Measurements from ENCODE around the gene TADA2A. TPM values are rescaled to one million over a fixed set of nuclear protein-coding genes. Genes with fewer than 3 reads are reported as not detected.

Gene TADA2A
- total RNA-seq, 1 experiment from 2014 or later: 24.6 TPM

DNA sequence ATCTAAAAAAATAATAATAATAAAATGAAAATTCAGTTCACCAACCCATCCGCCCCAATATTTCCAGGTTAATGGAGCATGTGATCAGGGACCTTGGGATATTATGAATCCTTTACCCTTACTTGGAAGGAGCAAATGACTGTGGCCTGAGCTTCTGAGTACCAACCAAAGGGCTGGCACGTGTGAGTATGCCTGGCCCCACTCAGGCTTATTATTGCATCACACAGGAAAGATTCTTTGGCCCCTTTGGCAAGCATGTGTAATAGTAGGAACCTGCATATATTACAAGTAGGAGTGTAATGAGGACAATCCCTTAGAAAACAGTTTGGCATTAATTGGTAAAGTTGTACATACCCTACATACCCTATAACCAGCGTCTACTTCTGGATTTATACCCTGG is 38.1 kb upstream of the TADA2A start:
- no peaks in the 10 kb centered on the region for H3K9me2 ChIP-seq (ENCODE audit: insufficient read depth)
- TF ChIP-seq POLR2A (IDR thresholded peaks at IDR 0.05; ENCODE audit: borderline replicate concordance, extremely low read depth, insufficient read depth, insufficient read length): no peak
- TF ChIP-seq, protein P1, sequence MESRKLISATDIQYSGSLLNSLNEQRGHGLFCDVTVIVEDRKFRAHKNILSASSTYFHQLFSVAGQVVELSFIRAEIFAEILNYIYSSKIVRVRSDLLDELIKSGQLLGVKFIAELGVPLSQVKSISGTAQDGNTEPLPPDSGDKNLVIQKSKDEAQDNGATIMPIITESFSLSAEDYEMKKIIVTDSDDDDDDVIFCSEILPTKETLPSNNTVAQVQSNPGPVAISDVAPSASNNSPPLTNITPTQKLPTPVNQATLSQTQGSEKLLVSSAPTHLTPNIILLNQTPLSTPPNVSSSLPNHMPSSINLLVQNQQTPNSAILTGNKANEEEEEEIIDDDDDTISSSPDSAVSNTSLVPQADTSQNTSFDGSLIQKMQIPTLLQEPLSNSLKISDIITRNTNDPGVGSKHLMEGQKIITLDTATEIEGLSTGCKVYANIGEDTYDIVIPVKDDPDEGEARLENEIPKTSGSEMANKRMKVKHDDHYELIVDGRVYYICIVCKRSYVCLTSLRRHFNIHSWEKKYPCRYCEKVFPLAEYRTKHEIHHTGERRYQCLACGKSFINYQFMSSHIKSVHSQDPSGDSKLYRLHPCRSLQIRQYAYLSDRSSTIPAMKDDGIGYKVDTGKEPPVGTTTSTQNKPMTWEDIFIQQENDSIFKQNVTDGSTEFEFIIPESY (IDR thresholded peaks at IDR 0.05; ENCODE audit: extremely low read depth, insufficient replicate concordance, low read length): no peak
- no peak for TF ChIP-seq EGR1 (IDR thresholded peaks at IDR 0.05; ENCODE audit: low read depth)
- TF ChIP-seq ATF3 (IDR thresholded peaks at IDR 0.05): no peak
- TF ChIP-seq ZNF274 (IDR thresholded peaks at IDR 0.05; ENCODE audit: low read depth, low read length): no peak
- no peak for TF ChIP-seq CTCF (IDR thresholded peaks at IDR 0.05 in 2 of 3, conservative IDR thresholded peaks at IDR 0.05 in 1 of 3; ENCODE audit: borderline replicate concordance in 1 of 3, insufficient read depth in 1 of 3, low read depth in 2 of 3, low read length in 2 of 3)
- TF ChIP-seq, protein P2, sequence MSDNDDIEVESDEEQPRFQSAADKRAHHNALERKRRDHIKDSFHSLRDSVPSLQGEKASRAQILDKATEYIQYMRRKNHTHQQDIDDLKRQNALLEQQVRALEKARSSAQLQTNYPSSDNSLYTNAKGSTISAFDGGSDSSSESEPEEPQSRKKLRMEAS (IDR thresholded peaks at IDR 0.05): no peak; the same call in 1 of the 2 replicates
- no peak for TF ChIP-seq YY1 (IDR thresholded peaks at IDR 0.05; ENCODE audit: extremely low read depth, insufficient replicate concordance, low read depth, low read length)
- TF ChIP-seq ELF1 (IDR thresholded peaks at IDR 0.05; ENCODE audit: borderline replicate concordance, low read depth): no peak
- no peak for TF ChIP-seq SP1 (IDR thresholded peaks at IDR 0.05; ENCODE audit: low read depth)
- ChIA-PET POLR2A (interaction anchor here (1.9 kb wide), 1 partner anchor 10 kb away, joined by 7 read pairs; no protein-coding TSS in a partner anchor), RAD21 (ENCODE audit: low non-redundant PET in 1 of 2, low total read pairs in 2 of 2, uncharacterized antibody in 2 of 2, unreplicated experiment in 2 of 2) (no interaction called here), CTCF (no interaction called here)
- no peaks in the 10 kb centered on the region for H3K79me2 ChIP-seq (ENCODE audit: insufficient read depth, low read length)
- H3K4me2 ChIP-seq (ENCODE audit: low read length): no peak overlapping the region
- no peaks in the 10 kb centered on the region for H3K9me3 ChIP-seq (ENCODE audit: control insufficient read depth in 1 of 2, insufficient read depth in 1 of 2, low read depth in 1 of 2, low read length in 2 of 2)
- no peak for DNase-seq (ENCODE audit: low read depth, low spot score)
- no peaks in the 10 kb centered on the region for H3K27me3 ChIP-seq (ENCODE audit: insufficient read depth, low read length)
- intact Hi-C loops (cut with micrococcal nuclease): no loop called here
- no peak overlapping the region for H3K27ac ChIP-seq (ENCODE audit: low read depth, low read length)
- no peak for ATAC-seq
- no peak overlapping the region for H2AFZ ChIP-seq (ENCODE audit: low read depth, low read length, poor library complexity, severe bottlenecking)
- BruUV-seq (replicated peaks): no TSS peak
- no peaks in the 10 kb centered on the region for H3K36me3 ChIP-seq (ENCODE audit: control insufficient read depth in 1 of 2, insufficient read depth in 2 of 2, low read length in 2 of 2)
- peaks cover 0 to 5% of the 10 kb centered on the region in 2 experiments; a peak in 2 of 4 replicates for H3K4me1 ChIP-seq (ENCODE audit: control insufficient read depth in 1 of 2, insufficient read depth in 2 of 2, low read length in 2 of 2)
- no peak overlapping the region for H3K9ac ChIP-seq (ENCODE audit: low read length)
- no peak overlapping the region for H3K4me3 ChIP-seq (replicated peaks in 1 of 2; ENCODE audit: low read depth in 1 of 2, low read length in 2 of 2)
- H4K20me1 ChIP-seq (ENCODE audit: insufficient read depth): no peaks in the 10 kb centered on the region
